GM18870 (cell line): ENCODE data around the gene GTF2IRD1.

Experiments
- ATAC-seq: cut with Tn5 transposase; IDR thresholded peaks from one replicate; pipeline ENCODE4 v1.9.1; 2021; ENCODE audit warnings: moderate library complexity; ENCODE audit not compliant: unreplicated experiment

Gene GTF2IRD1

GRCh38 chr7:74586258-74587175 lies 132.8 kb downstream of the GTF2IRD1 start:
- ATAC-seq = no peak

GRCh38 chr7:74587435-74588126 lies 133.9 kb downstream of the GTF2IRD1 start:
- ATAC-seq = peak; percentile 61

- ATAC-seq = no peak
These were observed 137.1 kb downstream of the GTF2IRD1 start for GRCh38 chr7:74590813-74591212.

GRCh38 chr7:74598558-74598957 lies 144.9 kb downstream of the GTF2IRD1 start:
- no peak for ATAC-seq

GRCh38 chr7:74599244-74599643 lies 145.5 kb downstream of the GTF2IRD1 start:
- ATAC-seq = no peak

GRCh38 chr7:74604326-74605020 lies 150.8 kb downstream of the GTF2IRD1 start:
- ATAC-seq = no peak

GRCh38 chr7:74606101-74606908 lies 152.6 kb downstream of the GTF2IRD1 start:
- no peak for ATAC-seq

- ATAC-seq = no peak
These were observed 153.3 kb downstream of the GTF2IRD1 start for GRCh38 chr7:74606909-74607510.

GRCh38 chr7:74612015-74612829 lies 158.5 kb downstream of the GTF2IRD1 start:
- ATAC-seq = no peak

GRCh38 chr7:74615933-74616780 lies 162.5 kb downstream of the GTF2IRD1 start:
- no peak for ATAC-seq

- ATAC-seq = no peak
These were observed 163.6 kb downstream of the GTF2IRD1 start for GRCh38 chr7:74617180-74617744.

- no peak for ATAC-seq
These were observed 165.6 kb downstream of the GTF2IRD1 start for GRCh38 chr7:74619235-74619860.

GRCh38 chr7:74622228-74622749 lies 168.6 kb downstream of the GTF2IRD1 start:
- no peak for ATAC-seq

GRCh38 chr7:74623135-74623534 lies 169.4 kb downstream of the GTF2IRD1 start:
- no peak for ATAC-seq

GRCh38 chr7:74625446-74625845 lies 171.7 kb downstream of the GTF2IRD1 start:
- ATAC-seq = no peak

GRCh38 chr7:74627661-74628411 lies 174.1 kb downstream of the GTF2IRD1 start:
- no peak for ATAC-seq

GRCh38 chr7:74632505-74632904 lies 178.8 kb downstream of the GTF2IRD1 start:
- ATAC-seq = no peak
